ENCODE measurements around the gene FAM53A.

DNA sequence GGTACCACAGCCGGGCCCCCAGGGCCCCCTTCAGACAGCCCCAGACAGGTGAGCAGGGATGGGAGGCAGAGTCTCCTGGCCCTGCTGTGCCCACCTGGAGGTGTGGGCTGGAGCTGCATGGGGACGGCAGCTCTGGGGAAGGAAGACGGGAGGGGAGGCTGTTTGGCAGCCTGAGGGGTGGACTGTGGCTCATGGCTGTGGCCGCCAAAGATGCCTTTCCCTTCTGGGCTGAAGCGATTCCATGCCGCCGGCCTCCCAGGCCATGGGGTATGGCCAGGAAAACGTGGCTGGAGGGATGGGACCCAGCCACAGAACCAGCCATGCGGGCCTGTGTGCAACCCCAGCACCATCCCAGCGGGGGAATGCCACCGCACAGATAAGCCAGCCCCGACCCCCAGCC lies 65.7 kb downstream of the FAM53A start:
- TF ChIP-seq KAT7 (CRISPR knock-in tag; IDR thresholded peaks at IDR 0.05; ENCODE audit: borderline replicate concordance) (no peak), ZNF232 (CRISPR knock-in tag; IDR thresholded peaks at IDR 0.05; ENCODE audit: borderline replicate concordance) (no peak), FOXK2 (IDR thresholded peaks at IDR 0.05) (no peak)

Data from HepG2 (cell line).